Measurements from ENCODE around the gene CCDC51. TPM values are rescaled to one million over a fixed set of nuclear protein-coding genes. Genes with fewer than 3 reads are reported as not detected.

The CCDC51 gene
- total and polyA plus RNA-seq, 9 of the 15 experiments (the other 6 are each of a cell fraction or from before 2014, with no cell fraction given) = 6.5 to 18.6 (median 15.7) TPM

DNA sequence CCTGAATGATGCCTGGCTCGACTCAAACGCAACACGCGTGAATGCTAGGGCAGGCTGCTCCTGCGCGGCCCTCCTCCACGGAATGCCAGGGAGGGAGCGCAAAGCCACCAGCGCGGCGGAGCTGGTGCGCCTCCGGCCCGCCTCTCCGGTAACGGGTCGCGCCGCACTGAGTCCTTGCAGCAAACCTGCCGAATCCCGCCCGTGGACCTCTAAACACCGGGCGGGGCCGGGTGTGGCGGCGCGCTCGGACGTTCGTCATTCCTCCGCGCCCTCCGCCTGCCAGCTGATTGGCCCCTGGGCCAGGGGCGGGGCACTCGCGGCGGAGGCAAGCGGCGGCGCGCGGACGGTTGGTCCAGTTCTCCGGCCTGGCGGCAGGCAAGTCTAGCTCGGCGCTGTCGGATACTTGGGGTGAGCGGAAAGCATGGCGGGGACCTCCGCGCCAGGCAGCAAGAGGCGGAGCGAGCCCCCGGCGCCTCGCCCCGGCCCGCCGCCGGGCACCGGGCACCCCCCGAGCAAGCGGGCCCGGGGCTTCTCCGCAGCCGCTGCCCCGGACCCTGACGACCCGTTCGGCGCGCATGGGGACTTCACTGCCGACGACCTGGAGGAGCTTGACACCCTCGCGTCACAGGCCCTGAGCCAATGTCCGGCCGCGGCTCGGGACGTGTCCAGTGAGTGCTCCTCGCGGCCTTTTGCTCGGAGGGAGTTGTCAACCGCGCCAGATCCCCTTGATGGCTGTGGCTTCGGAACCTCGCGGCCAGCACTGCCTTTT lies 6.7 kb upstream of the CCDC51 start, which contains the start of gene ATRIP (continued):
- TF ChIP-seq BRD9 (IDR thresholded peaks at IDR 0.05; ENCODE audit: low read depth, partially characterized antibody) = no peak
- TF ChIP-seq, protein P1, sequence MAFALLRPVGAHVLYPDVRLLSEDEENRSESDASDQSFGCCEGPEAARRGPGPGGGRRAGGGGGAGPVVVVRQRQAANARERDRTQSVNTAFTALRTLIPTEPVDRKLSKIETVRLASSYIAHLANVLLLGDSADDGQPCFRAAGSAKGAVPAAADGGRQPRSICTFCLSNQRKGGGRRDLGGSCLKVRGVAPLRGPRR (CRISPR knock-in tag; IDR thresholded peaks at IDR 0.05) = no peak
- TF ChIP-seq ZNF431 (CRISPR knock-in tag; IDR thresholded peaks at IDR 0.05) = no peak
- TF ChIP-seq, protein P2, sequence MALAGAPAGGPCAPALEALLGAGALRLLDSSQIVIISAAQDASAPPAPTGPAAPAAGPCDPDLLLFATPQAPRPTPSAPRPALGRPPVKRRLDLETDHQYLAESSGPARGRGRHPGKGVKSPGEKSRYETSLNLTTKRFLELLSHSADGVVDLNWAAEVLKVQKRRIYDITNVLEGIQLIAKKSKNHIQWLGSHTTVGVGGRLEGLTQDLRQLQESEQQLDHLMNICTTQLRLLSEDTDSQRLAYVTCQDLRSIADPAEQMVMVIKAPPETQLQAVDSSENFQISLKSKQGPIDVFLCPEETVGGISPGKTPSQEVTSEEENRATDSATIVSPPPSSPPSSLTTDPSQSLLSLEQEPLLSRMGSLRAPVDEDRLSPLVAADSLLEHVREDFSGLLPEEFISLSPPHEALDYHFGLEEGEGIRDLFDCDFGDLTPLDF (CRISPR knock-in tag; IDR thresholded peaks at IDR 0.05) = no peak
- TF ChIP-seq PHB2 (IDR thresholded peaks at IDR 0.05; ENCODE audit: low read depth) = no peak
- TF ChIP-seq ZNF41 (CRISPR knock-in tag; conservative IDR thresholded peaks at IDR 0.05) = no peak
- TF ChIP-seq, protein P3, sequence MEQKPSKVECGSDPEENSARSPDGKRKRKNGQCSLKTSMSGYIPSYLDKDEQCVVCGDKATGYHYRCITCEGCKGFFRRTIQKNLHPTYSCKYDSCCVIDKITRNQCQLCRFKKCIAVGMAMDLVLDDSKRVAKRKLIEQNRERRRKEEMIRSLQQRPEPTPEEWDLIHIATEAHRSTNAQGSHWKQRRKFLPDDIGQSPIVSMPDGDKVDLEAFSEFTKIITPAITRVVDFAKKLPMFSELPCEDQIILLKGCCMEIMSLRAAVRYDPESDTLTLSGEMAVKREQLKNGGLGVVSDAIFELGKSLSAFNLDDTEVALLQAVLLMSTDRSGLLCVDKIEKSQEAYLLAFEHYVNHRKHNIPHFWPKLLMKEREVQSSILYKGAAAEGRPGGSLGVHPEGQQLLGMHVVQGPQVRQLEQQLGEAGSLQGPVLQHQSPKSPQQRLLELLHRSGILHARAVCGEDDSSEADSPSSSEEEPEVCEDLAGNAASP (IDR thresholded peaks at IDR 0.05) = no peak
- no peak for TF ChIP-seq ARNT (IDR thresholded peaks at IDR 0.05)
- no peak for TF ChIP-seq NFIX (CRISPR knock-in tag; IDR thresholded peaks at IDR 0.05; ENCODE audit: low read depth)
- no peak for TF ChIP-seq HMG20B (CRISPR knock-in tag; IDR thresholded peaks at IDR 0.05)
- TF ChIP-seq ARID1B (IDR thresholded peaks at IDR 0.05) = no peak
- 0 out of 2 replicates have a peak, but pooled peaks have one; percentile 21 for TF ChIP-seq FOSL1 (tag; conservative IDR thresholded peaks at IDR 0.05)
- peak; percentile 38; the same call in 1 of the 2 replicates for TF ChIP-seq ZBTB7A (IDR thresholded peaks at IDR 0.05; ENCODE audit: borderline replicate concordance, control insufficient read depth, low read depth, low read length)
- TF ChIP-seq, protein P4, sequence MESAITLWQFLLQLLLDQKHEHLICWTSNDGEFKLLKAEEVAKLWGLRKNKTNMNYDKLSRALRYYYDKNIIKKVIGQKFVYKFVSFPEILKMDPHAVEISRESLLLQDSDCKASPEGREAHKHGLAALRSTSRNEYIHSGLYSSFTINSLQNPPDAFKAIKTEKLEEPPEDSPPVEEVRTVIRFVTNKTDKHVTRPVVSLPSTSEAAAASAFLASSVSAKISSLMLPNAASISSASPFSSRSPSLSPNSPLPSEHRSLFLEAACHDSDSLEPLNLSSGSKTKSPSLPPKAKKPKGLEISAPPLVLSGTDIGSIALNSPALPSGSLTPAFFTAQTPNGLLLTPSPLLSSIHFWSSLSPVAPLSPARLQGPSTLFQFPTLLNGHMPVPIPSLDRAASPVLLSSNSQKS (CRISPR knock-in tag; IDR thresholded peaks at IDR 0.05) = no peak
- no peak for TF ChIP-seq TAF15 (IDR thresholded peaks at IDR 0.05; ENCODE audit: low read depth, low read length)
- peak; percentile 99 for TF ChIP-seq CREM (IDR thresholded peaks at IDR 0.05; ENCODE audit: low read depth)
- no peak for TF ChIP-seq MCM3 (IDR thresholded peaks at IDR 0.05)
- TF ChIP-seq FOXK2 (conservative IDR thresholded peaks at IDR 0.05 in 1 of 2, IDR thresholded peaks at IDR 0.05 in 1 of 2; ENCODE audit: low read depth in 2 of 2) = peak; percentile 60 to 68; a peak in 2 of 4 replicates
- TF ChIP-seq JUN (IDR thresholded peaks at IDR 0.05; ENCODE audit: borderline replicate concordance, low read depth, low read length) = peak; percentile 3; the same call in 1 of the 2 replicates
- no peak; the same call in 1 of the 2 replicates for TF ChIP-seq JUN (CRISPR knock-in tag; IDR thresholded peaks at IDR 0.05; ENCODE audit: borderline replicate concordance)
- no peak for TF ChIP-seq ZC3H4 (CRISPR knock-in tag; IDR thresholded peaks at IDR 0.05; ENCODE audit: borderline replicate concordance)
- TF ChIP-seq BHLHE40 (IDR thresholded peaks at IDR 0.05; ENCODE audit: low read length) = 0 out of 2 replicates have a peak, but pooled peaks have one; percentile 13
- TF ChIP-seq, protein P5, sequence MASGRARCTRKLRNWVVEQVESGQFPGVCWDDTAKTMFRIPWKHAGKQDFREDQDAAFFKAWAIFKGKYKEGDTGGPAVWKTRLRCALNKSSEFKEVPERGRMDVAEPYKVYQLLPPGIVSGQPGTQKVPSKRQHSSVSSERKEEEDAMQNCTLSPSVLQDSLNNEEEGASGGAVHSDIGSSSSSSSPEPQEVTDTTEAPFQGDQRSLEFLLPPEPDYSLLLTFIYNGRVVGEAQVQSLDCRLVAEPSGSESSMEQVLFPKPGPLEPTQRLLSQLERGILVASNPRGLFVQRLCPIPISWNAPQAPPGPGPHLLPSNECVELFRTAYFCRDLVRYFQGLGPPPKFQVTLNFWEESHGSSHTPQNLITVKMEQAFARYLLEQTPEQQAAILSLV (tag; IDR thresholded peaks at IDR 0.05) = no peak
- no peak for TF ChIP-seq CHD4 (IDR thresholded peaks at IDR 0.05; ENCODE audit: insufficient read depth, insufficient replicate concordance, low read depth, low read length, poor library complexity, severe bottlenecking)
- peak; percentile 75 for TF ChIP-seq SUPT5H (IDR thresholded peaks at IDR 0.05)

All from K562 (cell line).